ENCODE data around the gene OR13C4.

- TF ChIP-seq POLR2A (IDR thresholded peaks at IDR 0.05; ENCODE audit: low read depth, low read length) (no peak), CTCF (conservative IDR thresholded peaks at IDR 0.05; ENCODE audit: low read depth, low read length) (no peak)
Observed at GRCh38 chr9:104544644-104545043, 17.6 kb upstream of the OR13C4 start.

All from IMR-90 (cell line).